Vagina (tissue), 2 donors: ENCODE data around the gene PARP9. TPM values are rescaled to one million over a fixed set of nuclear protein-coding genes. Genes with fewer than 3 reads are reported as not detected.
"Not testable (repeated sequence)": the region's sequence is repeated elsewhere in the genome, so short reads cannot be mapped to it uniquely, and the experiment has no call there.

Experiments used
- DNase-seq, 2 donors: peaks; one replicate each; pipeline ENCODE4 v3.0.0-alpha.2; 2017; ENCODE audit errors: extremely low spot score in 2 of 2
- H3K27ac ChIP-seq: fragments of 200-600 bp; sonication (generic); one replicate; pipeline ENCODE4 v1.5.1; 2019
- H3K27me3 ChIP-seq: fragments of 200-600 bp; sonication (generic); one replicate; pipeline ENCODE4 v1.5.1; 2019
- H3K36me3 ChIP-seq, 2 donors: fragments of 200-600 bp; sonication (generic); one replicate each; pipeline ENCODE4 v1.5.1; 2017 to 2019
- H3K4me1 ChIP-seq: fragments of 200-600 bp; sonication (generic); one replicate; pipeline ENCODE4 v1.5.1; 2019
- H3K4me3 ChIP-seq, 2 donors: fragments of 200-600 bp; sonication (generic); 1 replicate in 1 of 2; 2 replicates in 1 of 2; pipeline ENCODE4 v1.5.1; 2016 to 2019
- H3K9me3 ChIP-seq: fragments of 200-600 bp; sonication (generic); one replicate; pipeline ENCODE4 v1.5.1; 2019
- POLR2A ChIP-seq, 2 donors: fragments of 450-650 bp; IDR thresholded peaks; one replicate each; pipeline ENCODE4 v1.6.1; 2017; ENCODE audit warnings: antibody characterized with exemption in 2 of 2, mild to moderate bottlenecking in 2 of 2, moderate library complexity in 2 of 2
- POLR2AphosphoS5 ChIP-seq, 2 donors: sonication (generic); formaldehyde crosslinking; IDR thresholded peaks; one replicate each; pipeline ENCODE4 v1.9.0; 2017; ENCODE audit warnings: antibody characterized with exemption in 2 of 2, mild to moderate bottlenecking in 2 of 2, low read depth in 1 of 2; ENCODE audit not compliant: insufficient read depth in 1 of 2
- intact Hi-C: fragments of 100-400 bp; cut with DNase I; formaldehyde crosslinking; loops from one replicate; pipeline ENCODE4 v1.15.1; 2023
- total RNA-seq: library from RNA; depleted of rRNA; stranded (reverse); fragments of >200 nt; gene quantifications from one replicate; pipeline ENCODE4 v1.2.3, GENCODE V29; 2016
- TF ChIP-seq, protein P1 (sequence below), 3 experiments: fragments of 450-650 bp in 2 of 3; fragments of 200-600 bp in 1 of 3; sonication (generic) in 1 of 3; IDR thresholded peaks; one replicate each; pipeline ENCODE4 v1.5.1; 2017 to 2019; ENCODE audit warnings: antibody characterized with exemption in 3 of 3, mild to moderate bottlenecking in 2 of 3, moderate library complexity in 2 of 3

PARP9 gene
- total RNA-seq, 1 donor from 2014 or later: 19.4 TPM

DNA sequence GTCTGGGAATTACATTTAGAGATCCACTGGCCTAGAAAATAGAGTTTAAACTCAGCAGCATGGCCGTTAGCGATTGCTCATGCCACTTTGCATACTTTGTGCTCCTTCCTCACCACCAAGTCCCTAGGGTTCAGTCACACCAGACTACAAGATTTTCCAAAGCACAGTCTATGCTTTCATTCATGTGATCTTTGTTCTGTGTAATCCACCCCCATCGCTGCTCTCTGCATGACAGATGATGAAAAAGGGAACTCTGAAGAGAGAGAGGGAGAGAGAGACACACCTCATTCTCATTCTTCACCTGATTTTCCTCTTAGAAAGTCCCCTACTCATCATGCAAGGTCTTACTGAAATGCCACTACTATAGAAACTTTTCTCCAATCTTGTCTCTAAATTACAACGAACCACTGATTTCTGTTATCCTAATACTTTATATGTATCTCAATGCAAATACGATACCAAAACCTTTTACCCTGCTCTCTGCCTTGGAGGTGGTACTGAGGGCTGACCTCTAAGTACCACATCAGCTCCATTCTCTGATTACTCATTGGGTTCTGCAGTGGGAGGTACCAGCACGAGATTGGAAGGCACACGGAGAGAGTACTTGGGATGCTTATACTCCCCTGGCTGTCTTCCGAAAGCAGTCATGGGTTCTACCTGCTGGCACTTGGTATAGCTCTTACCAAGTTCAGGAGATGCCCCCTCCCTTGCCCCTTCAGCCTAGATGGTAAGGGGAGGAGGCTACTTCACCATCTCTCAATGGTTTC lies 12.3 kb upstream of the PARP9 start:
- Histone ChIP-seq H3K36me3 (peaks cover 0 to 7% of the 10 kb centered on the region in 2 donors), H3K27ac (no peak overlapping the region), H3K27me3 (no peaks in the 10 kb centered on the region), H3K4me1 (peaks cover 11% of the 10 kb centered on the region), H3K4me3 (no peak overlapping the region), H3K9me3 (no peaks in the 10 kb centered on the region)
- intact Hi-C loops: no loop called here
- TF ChIP-seq, protein P1, sequence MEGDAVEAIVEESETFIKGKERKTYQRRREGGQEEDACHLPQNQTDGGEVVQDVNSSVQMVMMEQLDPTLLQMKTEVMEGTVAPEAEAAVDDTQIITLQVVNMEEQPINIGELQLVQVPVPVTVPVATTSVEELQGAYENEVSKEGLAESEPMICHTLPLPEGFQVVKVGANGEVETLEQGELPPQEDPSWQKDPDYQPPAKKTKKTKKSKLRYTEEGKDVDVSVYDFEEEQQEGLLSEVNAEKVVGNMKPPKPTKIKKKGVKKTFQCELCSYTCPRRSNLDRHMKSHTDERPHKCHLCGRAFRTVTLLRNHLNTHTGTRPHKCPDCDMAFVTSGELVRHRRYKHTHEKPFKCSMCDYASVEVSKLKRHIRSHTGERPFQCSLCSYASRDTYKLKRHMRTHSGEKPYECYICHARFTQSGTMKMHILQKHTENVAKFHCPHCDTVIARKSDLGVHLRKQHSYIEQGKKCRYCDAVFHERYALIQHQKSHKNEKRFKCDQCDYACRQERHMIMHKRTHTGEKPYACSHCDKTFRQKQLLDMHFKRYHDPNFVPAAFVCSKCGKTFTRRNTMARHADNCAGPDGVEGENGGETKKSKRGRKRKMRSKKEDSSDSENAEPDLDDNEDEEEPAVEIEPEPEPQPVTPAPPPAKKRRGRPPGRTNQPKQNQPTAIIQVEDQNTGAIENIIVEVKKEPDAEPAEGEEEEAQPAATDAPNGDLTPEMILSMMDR (IDR thresholded peaks at IDR 0.05): no peak
- DNase-seq: no peak

DNA sequence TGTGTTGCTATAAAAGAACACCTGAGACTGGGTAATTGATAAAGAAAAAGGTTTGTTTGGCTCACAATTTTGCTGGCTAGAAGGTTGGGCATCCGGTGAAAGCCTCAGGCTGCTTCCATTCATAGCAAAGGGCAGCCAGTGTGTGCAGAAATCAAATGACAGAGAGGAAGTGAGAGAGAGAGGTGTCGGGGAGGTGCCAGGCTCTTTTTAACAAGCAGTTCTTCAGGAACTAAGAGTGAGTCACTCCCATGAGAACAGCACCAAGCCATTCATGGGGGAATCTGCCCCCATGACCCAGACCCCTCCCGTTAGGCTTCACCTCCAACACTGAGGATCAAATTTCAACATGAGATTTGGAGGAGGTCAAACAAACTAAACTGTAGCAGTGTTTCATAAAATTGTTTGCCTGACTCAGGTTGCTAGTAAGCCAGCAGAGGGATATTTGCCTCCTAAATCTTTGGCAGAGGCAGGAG lies 8.9 kb upstream of the PARP9 start:
- Histone ChIP-seq H3K27me3 (no peaks in the 10 kb centered on the region), H3K27ac (peak overlapping the region; percentile 36), H3K4me3 (no peak overlapping the region), H3K4me1 (peaks cover 11% of the 10 kb centered on the region), H3K36me3 (peaks cover 0 to 8% of the 10 kb centered on the region in 2 donors), H3K9me3 (no peaks in the 10 kb centered on the region)
- DNase-seq: no peak
- intact Hi-C loops: no loop called here
- TF ChIP-seq POLR2AphosphoS5 (IDR thresholded peaks at IDR 0.05; ENCODE audit: insufficient read depth in 1 of 2, low read depth in 1 of 2) (no peak), POLR2A (IDR thresholded peaks at IDR 0.05) (no peak)
- TF ChIP-seq, protein P1 (IDR thresholded peaks at IDR 0.05): no peak

DNA sequence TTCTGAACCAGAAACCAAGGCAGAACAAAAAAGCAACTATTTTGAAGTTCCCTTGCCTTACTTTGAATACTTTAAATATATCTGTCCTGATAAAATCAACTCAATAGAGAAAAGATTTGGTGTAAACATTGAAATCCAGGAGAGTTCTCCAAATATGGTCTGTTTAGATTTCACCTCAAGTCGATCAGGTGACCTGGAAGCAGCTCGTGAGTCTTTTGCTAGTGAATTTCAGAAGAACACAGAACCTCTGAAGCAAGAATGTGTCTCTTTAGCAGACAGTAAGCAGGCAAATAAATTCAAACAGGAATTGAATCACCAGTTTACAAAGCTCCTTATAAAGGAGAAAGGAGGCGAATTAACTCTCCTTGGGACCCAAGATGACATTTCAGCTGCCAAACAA lies 4.7 kb upstream of the PARP9 start:
- Histone ChIP-seq H3K27ac (no peak overlapping the region), H3K9me3 (no peaks in the 10 kb centered on the region), H3K4me3 (no peak overlapping the region), H3K4me1 (peaks cover 25% of the 10 kb centered on the region), H3K27me3 (no peaks in the 10 kb centered on the region), H3K36me3 (peaks cover 0 to 20% of the 10 kb centered on the region in 2 donors)
- intact Hi-C loops: no loop called here
- TF ChIP-seq POLR2A (IDR thresholded peaks at IDR 0.05) (no peak), POLR2AphosphoS5 (IDR thresholded peaks at IDR 0.05; ENCODE audit: insufficient read depth in 1 of 2, low read depth in 1 of 2) (no peak)
- TF ChIP-seq, protein P1 (IDR thresholded peaks at IDR 0.05): no peak
- no peak for DNase-seq

DNA sequence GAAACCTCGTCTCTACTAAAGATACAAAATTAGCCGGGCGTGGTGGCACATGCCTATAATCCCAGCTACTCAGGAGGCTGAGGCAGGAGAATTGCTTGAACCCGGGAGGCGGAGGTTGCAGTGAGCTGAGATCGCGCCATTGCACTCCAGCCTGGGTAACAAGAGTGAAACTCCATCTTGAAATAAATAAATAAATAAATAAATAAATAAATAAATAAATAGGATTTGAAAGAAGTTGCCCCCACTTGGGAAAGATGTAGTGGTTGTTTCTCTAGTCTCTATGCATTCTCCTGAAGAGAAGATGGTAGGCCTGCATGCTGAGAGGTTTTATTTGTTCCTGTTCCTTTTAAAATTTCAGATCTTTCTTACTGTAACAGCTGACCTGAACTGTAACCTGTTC lies 4.0 kb upstream of the PARP9 start:
- H3K4me3 ChIP-seq, H3K9me3 ChIP-seq, DNase-seq, H3K27ac ChIP-seq, H3K27me3 ChIP-seq, intact Hi-C loops: not testable (repeated sequence)
- Histone ChIP-seq H3K4me1 (peaks cover 27% of the 10 kb centered on the region), H3K36me3 (peaks cover 0 to 20% of the 10 kb centered on the region in 2 donors)

DNA sequence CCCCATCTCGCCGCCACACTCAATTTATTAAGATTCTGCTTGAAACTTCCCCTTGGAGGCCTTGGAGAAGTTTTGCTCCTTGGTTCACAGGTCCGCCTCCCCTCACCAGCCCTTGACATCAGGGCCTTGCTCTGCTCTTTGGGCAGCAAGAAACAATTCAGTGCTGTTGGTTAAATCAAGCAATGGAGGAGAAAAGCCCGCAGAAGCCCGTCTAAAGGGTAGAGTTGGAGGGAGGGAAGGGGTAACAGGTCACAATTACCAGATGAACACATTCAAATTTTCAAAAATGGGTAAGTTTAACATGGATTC lies 429 bp downstream of the PARP9 start:
- no peak for TF ChIP-seq POLR2AphosphoS5 (IDR thresholded peaks at IDR 0.05; ENCODE audit: insufficient read depth in 1 of 2, low read depth in 1 of 2)
- TF ChIP-seq, protein P1 (IDR thresholded peaks at IDR 0.05): no peak
- Histone ChIP-seq H3K4me1 (peaks cover 29% of the 10 kb centered on the region), H3K27me3 (no peaks in the 10 kb centered on the region), H3K9me3 (no peaks in the 10 kb centered on the region), H3K4me3 (peak overlapping the region; percentile 90 to 98), H3K27ac (peak overlapping the region; percentile 97), H3K36me3 (peaks cover 0 to 21% of the 10 kb centered on the region in 2 donors)
- no peak for DNase-seq
- intact Hi-C loops: loop anchor here (2.0 kb wide), 1 partner anchor 117 kb away; the partner anchor contains the start of gene PARP14
